HG03442 (cell line): Measurements from ENCODE around the gene TNFRSF6B.

Experiments used
- ATAC-seq: cut with Tn5 transposase; IDR thresholded peaks from one replicate; pipeline ENCODE4 v1.9.1; 2021; ENCODE audit warnings: mild to moderate bottlenecking, moderate library complexity; ENCODE audit not compliant: unreplicated experiment

The TNFRSF6B gene

DNA sequence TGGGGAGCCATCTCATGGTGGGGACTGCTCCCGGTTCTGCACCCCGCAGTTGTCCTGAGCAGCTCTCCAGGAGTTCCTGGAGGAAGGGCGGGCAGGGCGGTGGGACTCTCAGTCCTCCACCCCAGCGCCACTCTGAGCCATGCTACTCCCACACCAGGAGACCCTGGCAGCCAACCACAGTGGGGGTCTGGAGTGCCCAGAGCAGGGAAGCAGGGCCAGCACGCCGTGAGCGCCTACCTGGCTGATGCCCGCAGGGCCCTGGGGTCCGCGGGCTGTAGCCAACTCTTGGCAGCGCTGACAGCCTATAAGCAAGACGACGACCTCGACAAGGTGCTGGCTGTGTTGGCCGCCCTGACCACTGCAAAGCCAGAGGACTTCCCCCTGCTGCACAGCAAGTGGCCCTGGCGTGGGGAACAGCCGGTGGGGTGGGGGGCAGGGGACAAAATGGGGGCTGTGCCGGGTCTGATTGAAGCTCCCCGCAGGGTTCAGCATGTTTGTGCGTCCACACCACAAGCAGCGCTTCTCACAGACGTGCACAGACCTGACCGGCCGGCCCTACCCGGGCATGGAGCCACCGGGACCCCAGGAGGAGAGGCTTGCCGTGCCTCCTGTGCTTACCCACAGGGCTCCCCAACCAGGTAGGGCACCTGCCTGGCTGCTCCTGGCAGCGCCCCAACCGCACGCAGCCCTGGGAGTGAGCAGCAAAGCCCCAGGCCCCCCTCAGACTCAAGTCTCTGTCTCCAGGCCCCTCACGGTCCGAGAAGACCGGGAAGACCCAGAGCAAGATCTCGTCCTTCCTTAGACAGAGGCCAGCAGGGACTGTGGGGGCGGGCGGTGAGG, 1.6 kb upstream of the TNFRSF6B start:
- no peak for ATAC-seq

DNA sequence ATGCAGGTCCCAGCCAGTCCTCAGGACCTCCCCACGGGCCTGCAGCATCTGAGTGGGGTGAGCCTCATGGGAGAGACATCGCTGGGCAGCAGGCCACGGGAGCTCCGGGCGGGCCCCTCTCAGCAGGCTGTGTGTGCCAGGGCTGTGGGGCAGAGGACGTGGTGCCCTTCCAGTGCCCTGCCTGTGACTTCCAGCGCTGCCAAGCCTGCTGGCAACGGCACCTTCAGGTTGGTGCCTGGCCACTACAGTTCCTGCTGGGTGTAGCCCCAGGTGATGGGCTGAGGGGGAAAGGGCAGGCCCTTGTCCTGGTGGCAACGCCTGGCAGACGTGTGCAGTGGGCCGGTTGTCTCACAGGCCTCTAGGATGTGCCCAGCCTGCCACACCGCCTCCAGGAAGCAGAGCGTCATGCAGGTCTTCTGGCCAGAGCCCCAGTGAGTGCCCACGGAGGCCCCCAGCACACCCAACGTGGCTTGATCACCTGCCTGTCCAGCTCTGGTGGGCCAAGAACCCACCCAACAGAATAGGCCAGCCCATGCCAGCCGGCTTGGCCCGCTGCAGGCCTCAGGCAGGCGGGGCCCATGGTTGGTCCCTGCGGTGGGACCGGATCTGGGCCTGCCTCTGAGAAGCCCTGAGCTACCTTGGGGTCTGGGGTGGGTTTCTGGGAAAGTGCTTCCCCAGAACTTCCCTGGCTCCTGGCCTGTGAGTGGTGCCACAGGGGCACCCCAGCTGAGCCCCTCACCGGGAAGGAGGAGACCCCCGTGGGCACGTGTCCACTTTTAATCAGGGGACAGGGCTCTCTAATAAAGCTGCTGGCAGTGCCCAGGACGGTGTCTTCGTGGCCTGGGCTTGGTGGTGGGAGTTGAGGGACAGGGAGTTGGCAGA, 787 bp upstream of the TNFRSF6B start:
- ATAC-seq = no peak

DNA sequence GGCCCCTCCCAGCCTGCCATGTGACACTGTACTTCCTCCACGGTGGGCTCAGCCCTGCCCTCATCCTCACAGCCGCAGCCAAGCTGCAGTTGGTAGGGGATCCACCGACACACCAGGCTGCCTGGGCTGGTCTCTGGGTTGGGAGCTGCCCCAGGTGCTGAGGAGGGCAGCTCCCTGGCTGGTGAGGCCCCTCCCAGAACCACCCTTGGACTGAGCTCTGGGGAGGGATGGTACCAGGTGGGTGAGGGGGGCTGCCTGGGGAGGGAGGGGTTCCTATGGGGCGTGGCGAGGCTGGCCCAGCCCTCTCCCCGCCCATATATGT, 185 bp upstream of the TNFRSF6B start:
- ATAC-seq = no peak

DNA sequence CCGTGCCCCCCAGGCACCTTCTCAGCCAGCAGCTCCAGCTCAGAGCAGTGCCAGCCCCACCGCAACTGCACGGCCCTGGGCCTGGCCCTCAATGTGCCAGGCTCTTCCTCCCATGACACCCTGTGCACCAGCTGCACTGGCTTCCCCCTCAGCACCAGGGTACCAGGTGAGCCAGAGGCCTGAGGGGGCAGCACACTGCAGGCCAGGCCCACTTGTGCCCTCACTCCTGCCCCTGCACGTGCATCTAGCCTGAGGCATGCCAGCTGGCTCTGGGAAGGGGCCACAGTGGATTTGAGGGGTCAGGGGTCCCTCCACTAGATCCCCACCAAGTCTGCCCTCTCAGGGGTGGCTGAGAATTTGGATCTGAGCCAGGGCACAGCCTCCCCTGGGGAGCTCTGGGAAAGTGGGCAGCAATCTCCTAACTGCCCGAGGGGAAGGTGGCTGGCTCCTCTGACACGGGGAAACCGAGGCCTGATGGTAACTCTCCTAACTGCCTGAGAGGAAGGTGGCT, 960 bp downstream of the TNFRSF6B start:
- no peak for ATAC-seq

DNA sequence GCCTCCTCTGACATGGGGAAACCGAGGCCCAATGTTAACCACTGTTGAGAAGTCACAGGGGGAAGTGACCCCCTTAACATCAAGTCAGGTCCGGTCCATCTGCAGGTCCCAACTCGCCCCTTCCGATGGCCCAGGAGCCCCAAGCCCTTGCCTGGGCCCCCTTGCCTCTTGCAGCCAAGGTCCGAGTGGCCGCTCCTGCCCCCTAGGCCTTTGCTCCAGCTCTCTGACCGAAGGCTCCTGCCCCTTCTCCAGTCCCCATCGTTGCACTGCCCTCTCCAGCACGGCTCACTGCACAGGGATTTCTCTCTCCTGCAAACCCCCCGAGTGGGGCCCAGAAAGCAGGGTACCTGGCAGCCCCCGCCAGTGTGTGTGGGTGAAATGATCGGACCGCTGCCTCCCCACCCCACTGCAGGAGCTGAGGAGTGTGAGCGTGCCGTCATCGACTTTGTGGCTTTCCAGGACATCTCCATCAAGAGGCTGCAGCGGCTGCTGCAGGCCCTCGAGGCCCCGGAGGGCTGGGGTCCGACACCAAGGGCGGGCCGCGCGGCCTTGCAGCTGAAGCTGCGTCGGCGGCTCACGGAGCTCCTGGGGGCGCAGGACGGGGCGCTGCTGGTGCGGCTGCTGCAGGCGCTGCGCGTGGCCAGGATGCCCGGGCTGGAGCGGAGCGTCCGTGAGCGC, 1.6 kb downstream of the TNFRSF6B start:
- no peak for ATAC-seq

DNA sequence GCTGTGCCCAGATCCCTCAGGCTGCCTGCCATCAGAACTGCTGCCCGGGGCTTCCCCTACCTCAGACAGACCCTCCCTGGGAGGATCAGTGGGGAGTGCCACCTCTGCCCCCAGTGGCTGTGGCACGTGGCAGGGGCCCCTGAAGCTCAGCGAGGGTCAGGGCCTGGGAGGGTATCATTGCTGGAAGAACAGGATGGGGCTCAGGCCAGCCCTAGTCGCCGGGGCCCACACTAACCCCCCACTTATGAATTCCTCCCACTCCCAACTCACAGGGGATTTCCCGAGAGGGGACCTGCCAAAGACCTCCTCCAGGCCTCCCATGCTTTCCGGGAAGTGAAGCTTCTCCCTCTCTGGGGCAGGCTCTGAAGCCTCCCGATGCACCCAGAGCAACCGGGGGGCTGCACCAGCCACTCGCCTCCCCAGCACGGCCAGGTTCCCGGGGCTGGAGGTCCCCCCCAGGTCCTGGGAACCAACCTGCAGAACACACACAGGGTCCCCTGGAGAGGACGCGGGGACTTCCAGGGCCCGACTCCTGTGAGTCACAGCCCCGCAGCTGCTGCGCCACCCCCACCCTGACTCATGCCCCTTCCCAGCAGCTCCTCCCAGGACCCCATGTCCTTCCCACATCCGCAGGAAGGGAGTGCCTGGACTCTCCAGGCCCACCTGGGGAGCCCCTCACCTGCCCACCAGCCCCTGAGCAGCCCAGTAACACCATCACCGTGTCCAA, 2.5 kb downstream of the TNFRSF6B start:
- no peak for ATAC-seq

DNA sequence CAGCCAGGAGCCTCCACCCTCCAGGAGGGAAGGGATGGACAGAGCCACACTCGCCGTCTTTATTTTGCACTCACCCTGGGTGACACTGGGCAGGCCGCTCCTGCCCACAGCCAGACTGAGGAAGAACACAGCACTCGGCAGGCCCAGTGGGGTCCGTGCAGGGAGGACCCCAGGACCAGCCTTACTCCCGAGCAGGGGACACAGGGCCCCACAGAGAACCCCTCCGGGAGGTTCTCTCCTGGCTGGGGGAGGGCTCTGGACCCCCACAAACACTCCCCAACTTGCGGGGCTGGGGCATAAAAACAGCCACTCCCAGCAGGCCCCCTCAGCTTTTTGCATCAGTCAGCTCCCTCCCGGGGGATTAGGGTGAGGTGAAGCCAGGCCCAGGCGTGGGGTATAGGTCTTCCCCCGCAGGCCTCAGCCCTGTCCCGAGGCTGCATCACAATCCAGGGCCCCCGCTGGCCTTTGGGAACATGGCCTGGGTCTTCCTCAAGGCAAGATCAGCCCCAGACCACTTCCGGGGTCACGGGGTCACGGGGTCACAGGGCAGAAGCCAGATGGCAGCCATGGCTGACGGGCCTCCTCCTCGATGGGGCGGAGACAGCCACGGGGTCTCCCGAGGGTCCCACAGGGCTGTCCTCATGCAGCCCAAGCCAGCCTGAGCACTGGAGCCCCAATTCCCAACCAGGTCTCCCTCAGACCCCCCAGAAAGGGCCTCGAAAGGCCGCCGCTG, 3.2 kb downstream of the TNFRSF6B start:
- ATAC-seq = no peak

DNA sequence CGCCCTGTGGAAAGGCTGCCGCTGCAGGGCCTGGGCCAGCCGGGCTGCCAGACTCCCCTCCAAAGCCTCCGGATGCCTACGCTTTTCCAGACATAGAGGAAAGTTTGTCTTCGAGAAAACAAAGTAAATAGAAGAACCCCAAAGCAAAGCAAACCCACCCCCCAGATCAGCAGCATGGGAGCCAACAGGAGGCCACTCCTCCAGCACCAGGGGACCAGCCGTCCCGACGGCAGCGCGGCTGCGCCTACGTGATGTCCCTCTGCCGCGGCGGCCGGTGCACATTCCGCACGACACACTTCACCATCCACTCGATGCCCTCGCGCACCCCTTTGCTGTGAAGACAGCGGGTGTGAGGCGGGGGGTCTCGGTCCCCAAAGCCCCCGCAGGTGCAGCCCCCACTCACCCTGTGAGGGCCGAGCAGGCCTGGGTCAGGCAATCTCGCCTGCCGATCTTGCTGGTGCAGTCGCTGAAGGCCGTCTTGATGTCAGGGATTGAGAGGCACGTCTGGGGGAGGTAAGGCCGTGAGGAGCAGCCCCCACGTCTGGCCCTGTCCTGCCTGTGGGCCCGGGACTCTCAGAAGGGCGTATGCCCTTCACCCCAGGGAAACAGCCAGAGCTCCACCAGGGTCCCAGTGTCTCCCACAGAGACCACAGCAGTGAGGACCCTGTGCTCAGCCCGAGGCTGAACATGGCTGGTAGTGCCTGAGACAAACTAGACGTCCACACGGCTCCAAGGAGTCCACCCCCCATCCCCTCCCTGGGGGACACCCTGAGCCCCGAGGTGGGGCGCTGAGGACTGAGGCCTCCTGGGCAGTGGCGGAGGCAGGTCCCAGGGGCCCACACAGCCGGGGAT, 4.0 kb downstream of the TNFRSF6B start:
- no peak for ATAC-seq

DNA sequence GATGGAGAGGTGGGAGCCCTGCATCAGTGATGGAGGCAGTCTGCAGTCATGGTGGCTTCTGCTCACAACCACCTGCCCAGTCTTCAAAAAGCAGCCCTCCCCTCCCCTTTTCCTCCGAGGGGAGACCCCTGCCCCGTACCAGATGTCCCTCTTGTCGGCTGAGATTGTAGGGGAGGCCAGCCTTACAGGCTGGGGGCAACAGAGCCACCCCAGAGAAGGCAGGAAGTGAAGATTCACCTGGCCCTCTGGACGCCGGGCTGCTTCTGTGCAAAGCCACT, 4.5 kb downstream of the TNFRSF6B start:
- no peak for ATAC-seq

DNA sequence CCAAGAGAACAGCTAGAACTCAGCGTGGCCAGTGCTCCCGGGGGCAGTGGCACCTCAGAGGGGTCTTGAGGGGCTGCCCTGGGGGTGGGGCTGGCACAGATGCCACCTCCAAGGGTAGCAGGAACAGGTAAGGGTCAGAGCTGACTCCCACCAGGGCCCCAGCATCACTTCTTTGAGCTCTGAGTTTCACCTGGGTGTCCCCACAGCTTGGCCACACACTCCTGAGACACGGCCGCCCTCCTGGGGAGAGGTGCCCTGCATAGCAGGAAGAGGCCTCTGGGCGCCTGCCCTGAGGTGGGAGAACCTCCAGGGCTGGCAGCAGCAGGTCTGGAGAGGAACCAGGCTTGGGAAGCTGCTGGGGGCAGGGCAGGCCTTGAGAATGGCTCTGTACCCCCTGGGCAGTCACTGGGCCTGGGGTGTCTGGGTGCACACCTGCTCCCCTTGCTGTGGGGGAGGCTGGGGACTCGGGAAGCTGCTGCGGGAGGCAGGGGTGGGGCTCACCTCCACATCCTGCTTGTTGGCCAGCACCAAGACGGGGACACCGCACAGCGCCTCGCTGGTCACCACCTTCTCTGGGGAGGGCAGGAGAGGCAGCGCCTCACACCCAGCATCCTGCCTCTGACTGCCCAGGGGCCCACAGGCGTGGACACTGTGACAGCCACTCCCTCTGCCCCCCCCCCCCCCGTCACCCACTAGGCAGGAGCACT, 5.0 kb downstream of the TNFRSF6B start:
- no peak for ATAC-seq

DNA sequence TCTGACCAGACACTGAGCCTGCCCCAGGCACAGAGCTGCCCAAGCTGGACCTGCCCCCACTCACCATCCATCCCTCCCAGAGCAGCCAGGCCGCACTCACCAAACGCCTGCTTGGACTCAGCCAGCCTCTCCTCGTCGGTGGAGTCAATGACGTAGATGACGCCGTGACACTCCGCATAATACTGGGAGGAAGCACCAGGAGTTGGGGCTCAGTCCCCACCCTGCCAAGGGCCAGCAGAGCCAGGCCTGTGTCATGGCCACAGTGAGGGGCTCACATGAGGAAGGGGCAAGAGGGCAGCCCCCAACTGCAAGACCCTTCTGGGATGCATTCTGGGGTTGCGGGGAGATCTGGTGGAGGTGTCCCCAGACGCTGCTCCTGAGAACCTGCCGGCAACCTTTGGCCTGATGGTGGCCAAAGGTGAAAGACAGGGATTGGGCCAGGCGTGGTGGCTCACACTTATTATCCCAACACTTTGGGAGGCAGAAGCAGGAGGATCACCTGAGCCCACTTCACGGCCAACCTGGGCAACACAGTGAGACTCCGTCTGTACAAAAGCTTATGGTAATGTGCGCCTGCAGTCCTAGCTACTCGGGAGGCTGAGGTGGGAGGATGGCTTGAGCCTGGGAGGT, 5.7 kb downstream of the TNFRSF6B start:
- no peak for ATAC-seq

DNA sequence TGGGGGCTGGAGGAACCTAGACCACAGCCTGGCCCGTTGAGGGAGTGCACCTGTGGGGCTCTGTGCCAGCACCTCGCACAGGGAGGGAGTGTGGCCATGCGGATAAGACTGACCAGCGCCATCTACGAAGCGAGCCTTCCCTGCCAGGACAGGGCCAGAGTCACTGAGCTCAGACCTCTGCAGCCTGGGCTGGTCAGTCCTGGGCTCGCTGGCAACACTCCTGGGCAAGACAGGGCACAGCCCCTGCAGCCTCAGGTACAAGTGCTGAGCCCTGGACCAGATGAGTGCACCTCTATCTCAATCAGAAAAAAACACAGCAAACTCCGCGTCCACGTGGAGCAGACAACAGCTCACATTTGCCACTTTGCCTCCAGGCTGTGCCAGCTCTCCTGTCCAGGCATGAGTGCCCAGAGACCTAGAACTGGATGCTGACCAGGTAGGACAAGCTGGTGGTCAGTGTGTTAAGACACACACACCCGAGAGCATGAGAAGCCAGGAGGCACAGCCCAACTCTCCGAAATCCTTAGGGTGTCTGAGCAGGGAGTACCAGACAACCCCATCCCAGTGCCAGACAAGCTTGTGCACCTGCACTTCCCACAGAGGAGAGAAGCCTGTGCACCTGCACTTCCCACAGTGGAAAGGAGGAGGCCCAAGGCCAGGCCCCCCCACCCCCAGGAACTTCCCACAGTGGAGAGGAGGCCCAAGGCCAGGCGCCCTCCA, 6.5 kb downstream of the TNFRSF6B start:
- ATAC-seq = no peak

DNA sequence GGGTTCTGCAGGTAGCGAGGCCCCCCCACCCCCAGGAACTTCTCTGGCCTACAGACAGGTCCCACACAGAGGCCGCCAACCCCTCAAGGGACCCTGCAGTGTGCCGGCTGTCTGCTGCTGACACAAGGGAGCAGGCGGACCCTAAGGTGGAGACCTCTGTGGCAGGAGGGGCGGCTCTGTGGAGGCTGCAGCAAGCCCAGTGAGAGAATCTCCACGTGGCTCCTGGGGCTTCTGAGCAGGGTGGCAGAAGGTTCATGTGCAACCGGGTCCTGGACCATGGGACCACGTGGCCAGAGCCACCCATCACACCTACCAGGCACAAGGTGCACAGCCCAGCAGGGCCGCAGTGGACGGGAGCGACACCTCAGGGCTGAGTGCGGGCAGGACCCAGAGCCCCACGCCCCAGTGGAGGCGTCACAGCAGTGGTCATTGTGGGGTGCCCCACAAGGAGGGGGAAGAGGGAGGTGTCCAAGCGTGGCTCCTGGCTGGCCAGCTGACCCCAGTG, 7.1 kb downstream of the TNFRSF6B start:
- ATAC-seq = no peak

DNA sequence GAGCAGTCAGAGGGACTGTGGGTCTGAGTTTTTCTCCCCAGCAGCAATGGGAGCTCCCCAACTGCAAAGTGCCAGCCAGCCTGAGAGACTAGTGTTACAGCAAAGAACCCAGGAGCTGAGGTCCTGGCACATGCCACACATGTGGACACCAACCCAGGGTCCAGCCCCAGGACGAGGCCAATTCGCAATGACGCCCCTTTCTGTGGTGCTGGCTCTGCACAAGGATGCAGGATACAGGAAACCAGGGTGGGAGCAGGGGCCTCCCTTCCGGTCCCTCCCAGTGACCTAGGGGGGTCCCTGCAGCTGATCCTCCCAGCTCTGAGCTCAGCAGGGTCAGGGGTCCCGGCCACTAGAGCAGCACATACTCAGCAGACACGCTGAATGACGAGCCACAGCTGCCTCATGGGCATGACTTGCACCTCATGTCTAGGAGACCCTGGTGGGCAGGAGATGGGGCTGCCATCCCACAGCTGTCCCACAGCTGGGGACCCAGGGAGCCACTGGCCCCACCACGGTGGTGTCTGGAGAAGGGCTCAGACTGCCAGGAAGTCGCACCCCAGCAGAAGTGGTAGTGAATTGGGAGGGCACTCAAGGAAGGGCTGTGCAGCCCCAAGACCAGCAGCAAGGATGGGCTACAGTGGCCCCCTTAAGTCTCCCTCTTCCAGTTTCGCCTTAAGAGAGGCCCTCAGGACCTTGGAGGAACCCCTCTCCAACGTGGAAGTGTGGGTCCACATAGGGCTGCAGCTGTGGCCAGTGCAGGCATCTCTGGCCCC, 7.7 kb downstream of the TNFRSF6B start:
- ATAC-seq = no peak

DNA sequence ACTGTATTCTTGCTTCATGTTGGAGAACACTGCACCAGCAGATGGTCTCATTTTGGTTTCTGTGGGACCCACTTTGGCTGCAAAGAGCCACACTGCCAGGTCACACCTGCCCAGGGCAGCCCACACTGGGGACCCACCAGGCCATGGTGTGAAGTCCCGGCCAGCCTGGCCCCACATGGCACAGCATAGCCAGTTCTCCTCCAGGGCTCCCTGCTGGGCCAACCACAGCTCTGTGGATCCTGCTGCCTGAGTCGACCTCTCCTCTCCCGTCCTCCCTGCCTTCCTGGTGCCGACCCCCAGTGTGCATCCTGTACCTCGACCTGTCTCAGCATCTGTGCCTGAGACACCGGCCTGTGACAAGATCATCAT, 8.3 kb downstream of the TNFRSF6B start:
- no peak for ATAC-seq

DNA sequence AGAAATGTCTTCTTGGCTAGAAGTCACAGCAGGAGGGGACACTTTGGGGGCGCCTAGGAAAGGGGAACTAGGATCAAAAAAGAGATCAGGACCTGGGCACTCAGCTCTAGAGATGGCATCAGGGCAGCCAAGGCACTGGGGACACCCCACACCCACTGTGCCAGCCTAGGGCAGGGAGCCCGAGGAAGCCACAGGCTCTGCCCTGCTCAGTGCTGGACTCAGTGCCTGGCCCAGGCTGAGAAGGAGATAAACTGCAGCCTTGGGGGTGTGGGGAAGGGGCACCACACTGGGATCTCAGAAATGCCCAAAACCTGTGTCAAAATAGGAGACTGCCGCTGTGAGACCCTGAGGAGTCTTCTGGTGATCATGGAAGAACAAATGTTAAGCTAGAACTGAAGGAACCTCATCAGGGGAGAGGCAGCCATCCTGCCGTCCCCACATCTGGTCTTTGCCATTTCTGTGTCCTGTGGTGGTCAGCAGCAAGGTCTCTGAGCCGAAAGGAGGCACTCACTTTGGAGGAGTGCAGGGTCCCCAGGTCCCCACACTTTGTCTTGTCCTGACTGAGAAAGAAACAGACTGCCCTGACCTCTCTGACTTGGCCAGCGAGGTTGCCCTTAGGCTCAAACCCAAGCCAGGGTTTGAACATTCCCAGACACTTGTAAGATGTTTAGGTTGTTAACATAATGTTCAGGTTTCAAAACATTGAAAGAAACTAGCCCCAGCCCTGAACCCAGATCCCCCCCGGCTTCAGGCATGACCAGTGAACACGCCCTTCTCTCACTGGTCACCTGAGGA, 9.0 kb downstream of the TNFRSF6B start:
- ATAC-seq = no peak
